Measurements from ENCODE around the gene GNPDA2.
"Not testable (repeated sequence)": the region's sequence is repeated elsewhere in the genome, so short reads cannot be mapped to it uniquely, and the experiment has no call there.

GNPDA2 gene

GRCh38 chr4:44726038-44726871, at the start of gene GNPDA2:
TSS of gene GNPDA2 (minus strand) at chr4:44726556. CDS start at chr4:44722207, 4,349 bp downstream.
- no peak for DNase-seq

- no peak for DNase-seq
Observed at GRCh38 chr4:44772340-44772739, 46.0 kb upstream of the GNPDA2 start.

GRCh38 chr4:44771789-44772188, 45.4 kb upstream of the GNPDA2 start:
- DNase-seq, result no peak

GRCh38 chr4:44766453-44766852, 40.1 kb upstream of the GNPDA2 start:
- no peak for DNase-seq

- DNase-seq, result no peak
Observed at GRCh38 chr4:44765116-44765515, 38.8 kb upstream of the GNPDA2 start.

GRCh38 chr4:44761306-44761705, 35.0 kb upstream of the GNPDA2 start:
- DNase-seq, result no peak

GRCh38 chr4:44760142-44760898, 34.0 kb upstream of the GNPDA2 start:
- DNase-seq, result no peak

GRCh38 chr4:44756559-44756958, 30.2 kb upstream of the GNPDA2 start:
- no peak for DNase-seq

GRCh38 chr4:44740201-44740600, 13.8 kb upstream of the GNPDA2 start:
- no peak for DNase-seq

- DNase-seq, result no peak
Observed at GRCh38 chr4:44738615-44739014, 12.3 kb upstream of the GNPDA2 start.

GRCh38 chr4:44736900-44737299, 10.5 kb upstream of the GNPDA2 start:
- DNase-seq, result no peak

GRCh38 chr4:44728694-44729093, 2.3 kb upstream of the GNPDA2 start:
- DNase-seq, result not testable (repeated sequence)

- no peak for DNase-seq
Observed at GRCh38 chr4:44727471-44727870, 1.1 kb upstream of the GNPDA2 start.

- DNase-seq, result no peak
Observed at GRCh38 chr4:44725726-44726037, 674 bp downstream of the GNPDA2 start.

GRCh38 chr4:44725166-44725565, 1.2 kb downstream of the GNPDA2 start:
- no peak for DNase-seq

- no peak for DNase-seq
Observed at GRCh38 chr4:44722001-44722400, 4.4 kb downstream of the GNPDA2 start.

- DNase-seq, result no peak
Observed at GRCh38 chr4:44720371-44720770, 6.0 kb downstream of the GNPDA2 start.

- no peak for DNase-seq
Observed at GRCh38 chr4:44716597-44716996, 9.8 kb downstream of the GNPDA2 start.

GRCh38 chr4:44713125-44713524, 13.2 kb downstream of the GNPDA2 start:
- DNase-seq, result no peak

- no peak for DNase-seq
Observed at GRCh38 chr4:44704673-44705072, 21.7 kb downstream of the GNPDA2 start.

GRCh38 chr4:44701037-44701436, 25.3 kb downstream of the GNPDA2 start:
- no peak for DNase-seq

- no peak for DNase-seq
Observed at GRCh38 chr4:44700427-44700826, 25.9 kb downstream of the GNPDA2 start.

GRCh38 chr4:44684648-44685047, 41.7 kb downstream of the GNPDA2 start:
- no peak for DNase-seq

GRCh38 chr4:44679060-44679459, 47.3 kb downstream of the GNPDA2 start:
- no peak for DNase-seq

Data from cortex of kidney (tissue), 1 donor.